ENCODE results near the gene SOX8.

The SOX8 gene

GRCh38 chr16:965487-965886 lies 16.1 kb upstream of the SOX8 start:
- no peak for TF ChIP-seq CTCF (IDR thresholded peaks at IDR 0.05; ENCODE audit: low read depth, low read length)
- no peak overlapping the region for H3K4me3 ChIP-seq (ENCODE audit: low read depth, low read length)

DNA sequence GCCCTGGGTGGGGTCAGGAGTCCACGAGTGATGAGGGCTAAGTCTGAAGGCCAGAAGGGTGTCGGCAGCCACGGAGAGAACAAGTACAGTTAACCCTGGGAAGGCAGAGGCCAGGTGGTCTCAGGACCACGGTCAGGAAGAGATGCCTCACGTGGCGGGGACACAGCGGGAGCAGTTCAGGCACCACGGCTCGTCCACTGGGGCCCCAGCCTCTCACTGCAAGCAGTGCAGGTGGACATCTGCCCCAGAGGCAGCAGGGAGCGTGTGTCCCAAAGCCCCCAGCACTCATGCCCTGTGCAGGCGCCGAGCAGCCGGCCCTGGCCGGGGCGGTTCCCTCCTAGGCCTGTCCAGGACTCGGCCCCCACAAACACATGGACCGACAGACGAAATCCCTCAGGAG lies 15.5 kb upstream of the SOX8 start:
- H3K4me3 ChIP-seq (ENCODE audit: low read depth, low read length): no peak overlapping the region
- no peak for TF ChIP-seq CTCF (IDR thresholded peaks at IDR 0.05; ENCODE audit: low read depth, low read length)

DNA sequence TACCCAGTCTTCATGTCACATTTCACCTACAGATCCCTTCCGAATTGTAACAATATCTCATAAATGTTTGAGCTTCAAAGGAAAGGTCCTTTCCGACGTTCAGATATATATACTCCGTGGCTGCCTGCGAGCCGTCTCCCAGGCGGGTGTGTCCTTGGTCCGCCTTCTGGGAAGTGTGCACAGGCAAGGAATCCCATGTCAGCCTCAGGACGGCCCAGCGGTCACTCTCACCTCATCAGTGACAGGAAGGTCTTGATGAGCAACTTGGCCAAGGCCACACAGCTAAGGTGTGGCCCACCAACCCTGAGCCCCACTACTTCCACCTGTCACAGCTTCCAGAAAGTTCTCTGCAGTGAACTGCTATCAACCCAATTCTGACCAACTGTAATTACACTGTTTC lies 15.1 kb upstream of the SOX8 start:
- TF ChIP-seq CTCF (IDR thresholded peaks at IDR 0.05; ENCODE audit: low read depth, low read length): no peak
- H3K4me3 ChIP-seq (ENCODE audit: low read depth, low read length): no peak overlapping the region

GRCh38 chr16:967077-967541 lies 14.5 kb upstream of the SOX8 start:
- TF ChIP-seq CTCF (IDR thresholded peaks at IDR 0.05; ENCODE audit: low read depth, low read length): no peak

GRCh38 chr16:967546-968295 lies 13.8 kb upstream of the SOX8 start:
- no peak for TF ChIP-seq CTCF (IDR thresholded peaks at IDR 0.05; ENCODE audit: low read depth, low read length)
- no peak overlapping the region for H3K4me3 ChIP-seq (ENCODE audit: low read depth, low read length)

More at GRCh38 chr16:967077-967541, 14.5 kb upstream of the SOX8 start:
- no peak overlapping the region for H3K4me3 ChIP-seq (ENCODE audit: low read depth, low read length)

- no peak overlapping the region for H3K4me3 ChIP-seq (ENCODE audit: low read depth, low read length)
These were observed 12.9 kb upstream of the SOX8 start for GRCh38 chr16:968620-969019.

More at GRCh38 chr16:968620-969019, 12.9 kb upstream of the SOX8 start:
- no peak for TF ChIP-seq CTCF (IDR thresholded peaks at IDR 0.05; ENCODE audit: low read depth, low read length)

Measured in WI38 (cell line).